Activated CD8-positive, alpha-beta memory T cell treated with anti-CD3 and anti-CD28 coated beads, Interleukin-2, amount 50 U/mL, for 1 hour (primary cell): Measurements from ENCODE around the gene SEPTIN2.
"Not testable (repeated sequence)": the region's sequence is repeated elsewhere in the genome, so short reads cannot be mapped to it uniquely, and the experiment has no call there.

Experiments
- DNase-seq: peaks from one replicate; pipeline ENCODE4 v3.0.0-alpha.2; 2020; ENCODE audit errors: extremely low read depth

Gene SEPTIN2

DNA sequence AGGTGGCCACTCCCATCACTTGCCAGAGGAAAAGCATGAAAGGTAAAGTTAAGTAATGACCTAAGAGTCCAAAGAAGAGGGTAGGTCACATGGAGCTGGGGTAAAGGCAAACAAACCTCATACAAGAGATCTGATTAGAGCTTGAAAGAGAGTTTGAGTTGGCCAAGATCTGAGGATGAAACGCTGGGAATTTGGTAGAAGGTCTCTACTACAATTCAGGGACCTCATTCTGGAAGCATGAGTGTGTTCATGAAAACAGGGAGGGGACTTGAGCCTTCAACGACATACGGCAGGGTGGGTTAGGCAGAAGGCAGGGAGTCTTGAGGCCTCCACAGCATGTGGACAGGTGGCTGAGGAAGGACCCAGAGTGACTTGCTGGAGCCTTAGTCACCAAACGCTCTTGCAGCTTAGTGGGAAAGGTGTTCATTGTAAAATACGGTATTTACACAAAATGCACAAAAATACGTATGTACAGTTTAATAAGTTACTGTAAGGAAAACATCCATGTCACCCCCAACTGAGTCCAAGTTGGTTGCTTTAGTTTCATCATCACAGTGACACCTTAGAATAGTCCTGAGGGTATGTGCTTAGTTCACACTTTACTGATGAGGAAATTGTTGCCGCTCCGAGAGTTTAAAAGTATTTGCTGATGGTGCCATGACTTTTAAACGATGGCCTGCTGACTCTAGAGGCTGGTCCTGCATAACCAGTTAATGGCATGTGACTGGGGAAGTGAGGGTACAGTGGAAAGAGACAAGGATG is 35.3 kb downstream of the SEPTIN2 start:
- DNase-seq = no peak

DNA sequence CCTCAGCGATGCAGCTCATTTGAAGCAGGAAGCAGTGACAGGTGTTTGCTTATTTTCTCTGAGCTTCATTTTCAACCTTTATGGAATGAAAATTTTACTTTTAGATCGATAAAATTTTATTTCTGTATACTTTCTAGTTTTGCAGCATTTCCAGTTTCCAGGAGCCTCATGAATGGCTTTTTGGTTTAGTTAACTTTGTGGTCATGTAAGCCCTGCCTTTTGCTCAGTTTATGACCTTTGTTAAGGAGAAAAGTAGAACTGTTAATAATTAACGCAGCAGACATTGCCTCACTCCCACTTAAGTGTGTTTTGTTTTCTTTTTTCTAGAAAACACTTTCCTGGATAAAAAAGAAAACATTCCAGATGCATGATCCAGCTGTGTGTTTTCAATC is 35.9 kb downstream of the SEPTIN2 start:
- no peak for DNase-seq

DNA sequence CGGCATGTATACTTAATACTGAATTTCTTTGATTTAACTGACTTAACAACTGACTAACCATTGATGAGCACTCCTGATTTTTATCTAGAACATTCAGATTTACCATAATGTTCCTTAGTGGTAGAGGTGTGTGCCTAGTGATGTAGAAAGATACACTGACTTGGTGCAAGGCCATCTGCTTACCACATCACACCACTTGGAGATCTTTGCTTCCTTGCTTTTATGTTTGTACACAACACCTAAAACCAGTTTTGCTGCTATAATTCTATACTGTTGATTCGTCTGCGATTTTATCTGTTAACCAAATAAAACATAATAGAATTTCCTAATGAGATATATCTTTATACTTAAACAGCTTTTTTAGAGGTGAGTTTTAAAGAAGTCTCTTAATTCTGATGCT is 36.5 kb downstream of the SEPTIN2 start:
- no peak for DNase-seq

DNA sequence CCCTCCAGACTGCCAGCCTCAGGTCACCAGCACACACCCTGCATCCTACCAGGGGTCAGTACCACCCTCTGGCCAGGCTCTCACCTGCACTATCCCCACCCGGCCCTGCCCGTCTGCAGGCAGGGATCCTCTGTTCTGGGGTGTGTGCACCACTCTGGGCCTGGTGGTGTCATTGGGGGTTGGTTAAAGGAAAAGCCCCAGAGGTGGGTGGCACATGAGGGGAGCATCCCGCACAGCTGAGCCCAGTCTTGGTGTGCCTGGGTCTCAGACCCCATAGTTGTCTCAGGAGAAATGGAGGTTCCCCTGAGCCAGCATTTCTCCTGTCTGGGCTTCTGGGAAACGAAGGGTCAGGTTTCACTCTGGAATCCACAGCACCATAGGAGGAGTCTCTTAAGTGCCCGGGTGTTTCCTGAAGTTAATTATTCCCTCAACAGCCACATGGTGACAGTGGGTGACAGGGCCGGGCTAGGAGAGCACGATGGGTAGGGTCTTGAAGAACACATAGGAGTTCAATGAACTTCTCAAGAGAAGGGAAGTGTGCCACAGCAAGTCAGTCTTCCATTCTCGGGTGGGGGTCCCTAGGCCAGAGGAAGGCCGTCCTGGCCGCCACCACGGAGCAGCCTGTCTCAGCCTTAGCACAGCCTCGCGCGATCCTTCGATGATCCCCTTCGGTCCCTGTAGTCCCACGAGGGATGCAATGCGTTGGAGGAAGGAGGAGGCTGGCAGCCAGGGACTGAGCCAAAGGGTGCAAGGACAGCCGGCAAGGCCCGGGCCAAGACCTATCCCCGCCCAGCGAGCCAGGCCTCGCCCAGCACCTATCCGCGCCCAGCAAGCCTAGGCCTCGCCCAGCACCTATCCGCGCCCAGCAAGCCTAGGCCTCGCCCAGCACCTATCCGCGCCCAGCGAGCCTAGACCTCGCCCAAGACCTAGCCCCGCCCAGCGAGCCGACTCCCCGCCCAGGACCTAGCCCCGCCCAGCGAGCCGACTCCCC is 39.2 kb downstream of the SEPTIN2 start:
- DNase-seq = peak; percentile 23

DNA sequence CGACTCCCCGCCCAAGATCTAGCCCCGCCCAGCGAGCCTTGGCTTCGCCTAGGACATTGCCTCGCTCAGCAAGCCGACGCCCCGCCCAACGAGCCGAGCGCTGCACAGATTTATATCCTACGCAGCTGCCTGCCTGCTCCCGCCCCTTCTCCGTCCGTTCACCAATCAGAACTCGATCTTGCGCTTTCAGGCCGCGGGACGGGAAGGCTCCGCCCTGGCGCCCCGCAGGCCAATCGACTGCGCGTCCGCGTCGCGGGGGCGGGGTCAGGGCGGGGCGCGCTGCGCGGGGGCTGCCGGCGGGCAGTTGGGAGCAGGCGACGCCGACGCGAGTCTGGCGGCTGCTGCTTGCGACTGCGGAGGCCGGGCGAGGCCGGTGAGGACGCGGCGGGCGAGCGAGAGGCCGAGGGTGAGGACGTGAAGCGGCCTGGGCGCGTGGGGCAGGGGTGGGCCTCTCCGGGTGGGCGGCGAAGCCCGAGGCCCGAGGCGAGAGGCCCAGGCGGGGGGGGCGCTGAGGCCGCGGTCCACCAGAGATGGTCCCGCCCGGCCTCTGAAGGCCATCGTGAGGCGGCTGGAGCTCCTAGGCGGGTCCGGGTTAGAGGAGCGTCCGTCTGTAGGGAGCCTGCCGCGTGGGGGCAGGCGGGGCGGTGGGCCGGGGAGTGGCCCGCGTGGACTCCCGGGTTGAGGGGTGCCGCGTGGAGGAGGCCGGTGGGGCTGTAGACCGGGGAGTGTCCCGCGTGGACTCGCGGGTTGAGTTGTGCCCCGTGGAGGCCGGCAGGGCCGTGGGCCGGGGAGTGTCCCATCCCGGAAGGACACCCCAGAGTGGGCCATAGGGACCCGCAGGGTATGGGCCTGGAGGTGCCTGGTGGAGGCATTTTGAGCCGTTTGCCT is 40.5 kb downstream of the SEPTIN2 start, which contains the start of gene FARP2:
Gene FARP2 (plus strand): TSS at position 303 of the 888 bp plus-strand sequence. CDS start 16,823 bp downstream, outside the sequence.
- DNase-seq = peak; percentile 96

DNA sequence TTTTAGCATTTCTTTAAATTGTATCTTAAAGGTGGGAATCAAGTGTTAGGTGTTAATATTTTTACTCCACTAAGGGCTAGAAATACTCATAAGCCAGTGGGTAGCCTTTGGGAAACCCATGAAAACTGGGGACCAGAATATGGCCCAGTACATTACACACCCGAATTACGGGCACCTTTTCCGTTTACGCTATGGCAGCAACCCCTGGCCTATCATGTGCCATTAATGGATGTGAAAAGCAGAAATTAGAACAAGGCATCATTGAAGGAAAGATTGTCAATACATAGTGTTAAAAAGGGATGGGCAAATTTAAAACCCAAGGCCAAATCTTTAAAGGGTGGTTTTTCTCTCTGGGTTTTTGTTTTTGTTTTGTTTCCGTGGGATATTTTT is 41.1 kb downstream of the SEPTIN2 start:
- DNase-seq = no peak

DNA sequence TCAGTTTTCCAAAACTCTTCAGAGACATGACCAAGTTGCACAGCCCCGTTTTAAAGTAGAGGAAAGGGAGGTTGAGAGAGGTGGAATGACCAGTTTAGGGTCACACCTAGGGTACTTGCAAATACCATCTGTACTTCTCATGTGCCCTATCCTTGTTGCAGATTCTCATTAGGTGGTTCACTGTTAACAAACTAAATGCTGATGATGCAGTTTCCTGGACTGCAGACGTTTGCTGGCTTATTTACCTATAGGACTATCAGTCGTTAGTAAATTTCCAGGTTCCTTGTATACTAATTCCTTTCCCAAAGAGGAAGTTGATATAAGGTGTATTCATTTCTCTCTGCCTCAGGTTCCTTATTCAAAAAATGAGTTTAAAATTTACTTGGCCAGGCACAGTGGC is 41.8 kb downstream of the SEPTIN2 start:
- DNase-seq = no peak

DNA sequence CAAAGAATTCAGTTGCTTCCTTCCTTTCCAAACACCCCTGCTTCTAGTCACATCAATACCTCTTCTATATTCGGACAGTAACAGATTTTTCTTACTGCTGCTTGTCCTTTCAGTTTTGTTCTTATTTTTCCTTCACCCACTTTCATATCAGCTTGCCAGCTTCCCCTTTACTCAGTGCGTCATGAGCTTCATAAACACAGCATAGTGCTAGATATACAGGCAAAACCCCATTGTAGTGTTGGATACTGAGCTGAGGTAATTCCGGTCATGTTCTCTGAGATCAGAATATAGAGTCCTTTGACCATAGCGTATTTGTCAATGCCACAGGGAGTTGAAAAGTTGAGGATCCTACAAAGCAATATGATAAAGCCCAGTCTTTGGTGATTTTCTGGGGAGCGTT is 42.7 kb downstream of the SEPTIN2 start:
- no peak for DNase-seq

DNA sequence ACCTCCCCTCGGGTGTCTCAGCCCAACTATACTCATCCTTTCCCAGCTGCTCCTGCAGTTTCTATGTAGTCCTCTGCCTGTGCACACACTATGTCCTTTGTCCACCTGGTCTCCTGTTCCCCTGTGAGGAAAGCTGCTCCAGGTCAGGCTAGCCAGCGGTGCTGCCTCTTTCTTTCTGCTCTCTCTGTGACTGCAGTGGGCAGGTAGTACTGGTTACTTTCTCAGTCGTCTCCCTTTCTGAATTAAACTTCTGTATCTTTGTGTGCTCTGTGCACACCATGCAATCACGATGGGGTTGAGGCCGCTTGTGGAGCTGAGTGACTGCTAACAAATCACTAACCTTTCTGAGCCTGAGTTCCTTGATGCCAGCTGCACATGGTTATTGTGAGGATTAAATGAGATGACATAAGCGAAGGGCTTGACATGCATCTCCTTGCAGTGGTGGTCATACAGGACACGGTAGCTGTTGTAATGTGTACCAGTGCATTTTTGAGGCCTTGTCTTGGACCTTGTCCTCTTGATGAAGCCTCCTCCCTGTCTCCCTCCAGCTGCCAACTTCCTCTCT is 43.8 kb downstream of the SEPTIN2 start:
- DNase-seq = no peak

DNA sequence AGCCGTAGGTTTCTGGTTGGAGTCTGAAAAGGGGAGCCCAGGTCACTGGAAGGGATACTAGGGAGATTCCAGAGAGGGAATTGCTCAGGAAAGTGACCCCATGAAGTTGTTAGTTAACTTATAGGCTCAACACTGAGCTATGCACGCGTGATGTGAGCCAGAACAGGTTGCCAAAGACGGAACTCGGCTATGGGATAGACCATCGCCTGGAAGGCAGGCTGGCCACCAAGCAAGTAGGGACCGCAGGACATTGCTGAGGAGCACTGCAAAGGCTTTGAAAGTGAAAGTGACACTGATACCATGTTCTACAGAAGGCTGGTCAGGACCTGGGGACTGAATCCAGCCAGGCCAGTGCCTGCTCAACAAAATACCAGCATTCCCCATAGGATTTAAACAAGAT is 47.7 kb downstream of the SEPTIN2 start:
- DNase-seq = no peak

DNA sequence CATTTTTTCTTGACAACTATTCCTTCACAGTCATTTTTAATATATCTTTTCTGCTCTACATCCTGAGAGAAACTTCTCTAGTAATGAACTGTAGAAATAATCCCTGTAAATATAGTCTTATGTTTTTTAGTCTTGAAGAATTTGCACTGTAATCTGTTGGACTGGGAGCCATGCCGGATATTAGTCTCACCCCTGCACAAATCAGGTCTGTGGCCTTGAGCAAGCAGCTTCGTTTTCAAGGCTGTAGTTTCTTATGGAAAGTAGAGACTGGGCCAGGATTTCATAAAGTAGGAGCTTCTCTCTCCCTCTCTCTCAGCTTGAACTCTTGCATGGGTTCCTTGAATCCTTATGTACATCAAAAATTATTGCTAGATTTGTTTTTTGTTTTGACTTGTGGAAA is 49.1 kb downstream of the SEPTIN2 start:
- no peak for DNase-seq

DNA sequence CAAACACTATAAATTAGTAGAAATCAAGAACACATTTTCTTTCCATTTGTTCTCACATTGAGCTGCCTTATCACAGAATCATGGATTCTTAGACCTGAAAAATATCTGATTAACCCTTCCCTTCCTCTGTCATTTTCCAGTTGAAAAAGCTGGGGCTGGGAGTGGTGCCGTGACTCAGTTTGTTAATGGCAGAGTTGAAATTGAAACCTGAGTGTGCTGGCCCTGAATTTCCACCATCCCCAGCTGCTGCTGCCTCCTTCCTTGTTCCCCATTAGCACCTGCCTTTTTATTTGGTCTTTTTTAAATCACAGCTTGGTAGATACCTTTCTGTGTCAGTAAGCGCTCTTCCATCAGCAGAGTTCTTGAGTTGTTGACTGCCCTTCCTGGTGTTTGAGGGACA is 51.0 kb downstream of the SEPTIN2 start:
- DNase-seq = no peak

DNA sequence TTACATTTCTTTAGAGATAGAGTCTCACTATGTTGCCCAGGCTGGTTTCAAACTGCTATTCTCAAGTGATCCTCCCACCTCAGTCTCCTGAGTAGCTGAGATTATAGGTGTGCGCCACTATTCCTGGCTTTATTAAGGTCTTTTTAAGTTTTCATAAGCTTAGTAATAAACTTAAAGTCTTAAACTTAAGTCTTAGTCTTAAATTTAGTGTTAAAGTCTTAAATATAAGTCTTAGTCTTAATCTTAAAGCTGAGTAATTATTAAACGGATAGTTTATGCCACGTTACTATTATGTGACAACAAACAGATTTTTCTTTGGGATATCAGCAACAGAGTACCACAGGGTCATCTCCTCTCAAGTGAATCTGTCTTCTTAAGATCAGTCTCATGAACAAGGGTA is 52.9 kb downstream of the SEPTIN2 start:
- no peak for DNase-seq

DNA sequence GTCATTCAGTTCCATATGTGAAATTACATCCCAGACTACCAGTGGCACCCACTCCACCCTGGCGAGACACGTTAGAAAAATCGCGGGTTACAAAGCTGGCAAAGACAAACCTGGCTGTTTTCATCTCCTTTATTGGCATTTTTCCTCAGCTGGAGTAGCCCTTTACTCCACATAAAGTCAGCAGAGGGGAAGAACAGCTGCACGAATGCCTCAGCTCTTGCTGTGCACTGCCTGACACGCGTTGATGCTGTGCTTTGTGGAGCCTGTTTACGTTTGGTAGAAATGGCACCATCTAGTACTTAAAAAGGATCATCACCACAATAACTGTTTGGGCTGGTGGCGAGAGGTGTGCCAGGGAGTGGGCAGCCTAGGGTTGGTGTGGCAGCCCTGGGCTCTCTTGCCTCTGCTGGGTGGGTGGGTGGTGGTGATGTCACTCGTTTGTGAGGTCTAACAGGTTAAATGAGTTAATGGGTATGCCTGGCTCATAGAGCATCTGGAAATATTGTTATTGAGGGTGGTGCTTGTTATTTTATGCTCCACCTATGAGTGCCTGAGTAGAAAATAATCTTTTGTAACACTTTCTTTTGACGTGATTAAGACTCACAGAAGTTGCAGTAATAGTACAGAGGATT is 56.8 kb downstream of the SEPTIN2 start:
- no peak for DNase-seq

DNA sequence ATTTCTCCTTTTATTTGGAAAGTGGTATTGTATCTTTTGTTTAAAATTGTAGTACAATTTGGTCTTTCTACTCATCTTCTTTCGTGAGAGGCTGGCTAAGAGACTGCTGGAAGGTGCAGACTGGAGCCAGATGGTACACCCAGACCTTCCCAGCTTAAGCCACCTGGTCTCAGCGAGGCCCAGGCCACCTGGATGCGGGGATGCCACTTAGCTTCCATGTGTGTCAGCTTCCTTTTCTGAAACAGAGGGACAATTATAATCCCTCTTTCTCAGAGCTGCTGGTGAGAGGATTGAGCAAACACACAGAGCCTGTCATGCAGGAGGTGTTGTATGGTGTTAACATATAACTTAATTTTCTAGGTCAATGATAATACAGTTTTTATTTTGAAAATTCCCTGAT is 57.7 kb downstream of the SEPTIN2 start:
- DNase-seq = no peak

DNA sequence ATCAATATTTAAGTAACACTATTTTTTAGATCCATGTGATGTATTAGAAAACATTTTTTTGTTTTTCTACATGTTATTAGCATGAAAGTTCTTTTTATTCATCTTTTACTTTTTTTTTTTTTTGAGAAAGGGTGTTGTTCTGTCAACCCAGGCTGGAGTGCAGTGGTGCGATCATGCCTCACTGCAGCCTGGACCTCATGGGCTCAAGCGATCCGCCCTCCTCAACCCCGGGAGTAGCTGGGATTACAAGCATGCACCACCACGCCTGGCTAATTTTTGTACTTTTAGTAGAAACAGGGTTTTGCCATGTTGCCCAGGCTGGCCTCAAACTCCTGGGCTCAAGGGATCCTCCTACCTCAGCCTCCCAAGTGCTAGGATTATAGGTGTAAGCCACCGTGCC is 58.2 kb downstream of the SEPTIN2 start:
- DNase-seq = not testable (repeated sequence)

DNA sequence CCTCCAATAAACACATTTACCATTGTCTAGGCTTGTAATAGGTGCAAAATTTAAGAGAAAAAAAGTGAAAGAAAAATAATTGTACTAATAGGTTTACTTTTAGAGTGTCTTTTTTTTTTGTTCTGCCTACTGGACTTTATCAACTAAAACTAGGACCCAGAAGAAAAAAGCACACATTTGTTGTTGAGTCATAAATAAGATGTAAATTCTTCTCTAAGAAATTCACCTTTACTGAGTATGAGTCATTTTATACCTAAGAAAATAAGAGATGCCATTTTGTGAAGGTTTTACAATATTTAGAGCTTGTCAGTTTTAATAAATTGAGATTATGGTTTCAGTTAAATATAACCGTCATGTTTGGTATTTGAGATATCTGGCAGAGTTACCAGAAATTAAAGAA is 59.6 kb downstream of the SEPTIN2 start:
- DNase-seq = no peak

DNA sequence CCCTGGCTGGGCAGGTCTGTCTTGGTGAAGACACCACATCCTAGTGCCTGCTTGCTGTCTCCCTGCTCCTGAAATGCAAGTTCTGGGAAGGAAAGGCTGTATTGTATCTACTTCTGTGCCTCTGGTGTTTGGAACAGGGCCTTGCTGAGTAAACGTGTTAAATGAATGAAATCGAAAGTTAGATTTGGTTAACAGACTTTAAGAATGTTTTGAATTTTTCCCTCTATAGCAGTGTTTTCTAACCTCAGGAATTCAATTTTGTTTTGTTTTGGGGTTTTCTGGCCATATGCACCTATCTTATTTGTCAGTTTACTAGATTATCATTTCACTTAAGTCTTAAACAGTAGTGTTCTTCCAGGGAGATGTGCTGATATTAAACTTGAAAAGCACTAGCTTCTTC is 61.1 kb downstream of the SEPTIN2 start:
- DNase-seq = no peak

DNA sequence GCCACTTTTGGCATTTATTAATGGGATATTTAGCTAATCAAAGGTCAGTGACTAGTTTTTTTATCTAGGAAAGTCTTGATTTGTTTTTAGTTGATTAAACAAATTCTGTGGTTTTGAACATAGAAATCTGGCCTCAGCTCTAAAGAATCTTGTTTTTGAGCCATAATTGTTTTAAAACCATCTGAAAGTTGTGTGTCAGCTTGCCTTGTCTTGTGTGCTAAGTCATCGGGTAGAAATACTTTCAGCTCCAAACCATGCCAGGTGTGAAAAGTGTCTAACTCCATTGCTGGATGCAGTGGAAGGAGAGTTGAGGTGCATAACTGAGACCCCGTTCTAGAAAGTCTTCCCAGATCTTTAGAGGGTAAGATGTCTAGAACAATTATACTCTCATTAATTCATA is 63.1 kb downstream of the SEPTIN2 start:
- DNase-seq = no peak

DNA sequence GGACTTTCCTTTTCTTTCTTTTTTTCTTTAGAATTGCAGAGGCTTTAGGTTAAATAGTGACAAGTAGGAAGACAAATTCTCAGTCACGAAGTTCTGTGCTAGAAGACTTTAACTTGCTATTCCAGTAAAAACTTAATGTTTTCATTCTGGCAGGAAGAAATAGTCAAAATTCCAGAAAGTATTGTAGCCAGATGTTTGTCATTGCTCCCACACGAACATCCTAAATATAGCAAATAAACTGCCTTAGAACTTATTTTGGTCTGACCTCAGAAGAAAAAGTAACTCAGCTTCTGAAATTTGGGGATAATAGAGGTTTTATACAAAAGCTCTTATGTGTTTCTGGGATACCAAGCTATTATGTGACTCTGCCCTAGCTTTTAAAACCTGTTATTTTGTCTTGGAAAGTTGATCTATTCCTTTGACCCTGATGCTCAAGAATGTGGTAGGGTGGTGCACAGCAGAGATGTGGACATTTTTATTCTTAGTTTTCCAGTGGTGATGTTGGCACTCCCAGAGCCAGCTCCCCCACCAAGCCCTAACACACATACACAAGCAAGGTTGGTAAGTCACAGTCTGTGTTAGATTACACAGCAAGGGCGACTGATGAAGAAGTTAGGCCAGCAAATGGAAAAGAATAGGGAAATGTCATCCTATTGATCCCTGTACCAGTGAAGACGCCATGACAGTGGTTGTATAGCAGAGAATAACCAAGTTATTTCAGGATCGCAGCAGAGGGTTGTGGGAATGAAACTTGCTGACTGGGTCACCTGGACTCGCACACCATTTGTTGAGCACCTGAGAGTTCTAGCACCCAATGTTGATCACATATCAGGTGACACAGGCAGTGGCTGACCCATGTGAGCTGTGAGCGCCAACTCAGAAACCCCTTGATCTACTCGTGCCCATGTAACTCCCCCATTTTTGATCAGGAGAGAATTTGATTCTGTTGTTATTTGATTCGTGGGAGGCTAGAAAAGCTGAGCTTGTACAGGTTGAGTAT is 64.1 kb downstream of the SEPTIN2 start:
- no peak for DNase-seq
